Measurements from ENCODE around the gene RRAS. TPM values are rescaled to one million over a fixed set of nuclear protein-coding genes. Genes with fewer than 3 reads are reported as not detected.
A peak's percentile ranks its signal among the peaks of the same experiment; 100 is the strongest.

Gene RRAS
- total RNA-seq, 4 donors from 2014 or later = 12.4 to 26.2 (median 24.2) TPM

DNA sequence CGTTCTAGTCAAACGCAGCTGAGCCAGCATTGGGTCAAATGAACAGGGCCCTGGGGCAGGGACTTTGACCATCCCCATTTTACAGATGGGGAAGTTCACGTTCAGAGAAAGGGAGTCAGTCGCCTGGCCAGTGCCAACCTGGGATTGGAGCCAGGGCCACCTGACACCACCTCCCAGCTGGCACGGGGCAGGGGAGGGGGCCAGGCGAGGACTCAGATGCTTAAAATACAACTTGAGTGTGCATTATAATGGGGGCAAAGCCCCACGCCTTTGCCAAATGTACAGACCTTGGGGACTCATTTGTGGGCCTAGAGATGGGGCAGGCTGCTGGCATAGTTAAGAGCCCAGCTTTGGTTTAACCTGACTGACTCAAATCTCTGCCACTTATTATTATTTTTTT is 34.3 kb downstream of the RRAS start:
- ATAC-seq (peak; percentile 74 to 82), DNase-seq (peak; percentile 37 to 79)
- Histone ChIP-seq H3K4me1 (peaks cover 7 to 9% of the 10 kb centered on the region in 2 donors), H3K36me3 (peaks cover 0 to 32% of the 10 kb centered on the region in 2 donors), H3K9me3 (no peaks in the 10 kb centered on the region), H3K27me3 (no peaks in the 10 kb centered on the region), H3K27ac (peak overlapping the region; percentile 58 to 72 (median 68)), H3K4me3 (no peak overlapping the region)
- in situ Hi-C loops (cut with MboI; ENCODE audit: low sequenced_read_pairs in 4 of 4) (no loop called here), intact Hi-C loops (cut with DNase I; ENCODE audit: low total_unique reads) (no loop called here)
- TF ChIP-seq POLR2A (IDR thresholded peaks at IDR 0.05) = no peak
- TF ChIP-seq, protein P1, sequence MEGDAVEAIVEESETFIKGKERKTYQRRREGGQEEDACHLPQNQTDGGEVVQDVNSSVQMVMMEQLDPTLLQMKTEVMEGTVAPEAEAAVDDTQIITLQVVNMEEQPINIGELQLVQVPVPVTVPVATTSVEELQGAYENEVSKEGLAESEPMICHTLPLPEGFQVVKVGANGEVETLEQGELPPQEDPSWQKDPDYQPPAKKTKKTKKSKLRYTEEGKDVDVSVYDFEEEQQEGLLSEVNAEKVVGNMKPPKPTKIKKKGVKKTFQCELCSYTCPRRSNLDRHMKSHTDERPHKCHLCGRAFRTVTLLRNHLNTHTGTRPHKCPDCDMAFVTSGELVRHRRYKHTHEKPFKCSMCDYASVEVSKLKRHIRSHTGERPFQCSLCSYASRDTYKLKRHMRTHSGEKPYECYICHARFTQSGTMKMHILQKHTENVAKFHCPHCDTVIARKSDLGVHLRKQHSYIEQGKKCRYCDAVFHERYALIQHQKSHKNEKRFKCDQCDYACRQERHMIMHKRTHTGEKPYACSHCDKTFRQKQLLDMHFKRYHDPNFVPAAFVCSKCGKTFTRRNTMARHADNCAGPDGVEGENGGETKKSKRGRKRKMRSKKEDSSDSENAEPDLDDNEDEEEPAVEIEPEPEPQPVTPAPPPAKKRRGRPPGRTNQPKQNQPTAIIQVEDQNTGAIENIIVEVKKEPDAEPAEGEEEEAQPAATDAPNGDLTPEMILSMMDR (IDR thresholded peaks at IDR 0.05 in 4 of 5, conservative IDR thresholded peaks at IDR 0.05 in 1 of 5) = no peak

DNA sequence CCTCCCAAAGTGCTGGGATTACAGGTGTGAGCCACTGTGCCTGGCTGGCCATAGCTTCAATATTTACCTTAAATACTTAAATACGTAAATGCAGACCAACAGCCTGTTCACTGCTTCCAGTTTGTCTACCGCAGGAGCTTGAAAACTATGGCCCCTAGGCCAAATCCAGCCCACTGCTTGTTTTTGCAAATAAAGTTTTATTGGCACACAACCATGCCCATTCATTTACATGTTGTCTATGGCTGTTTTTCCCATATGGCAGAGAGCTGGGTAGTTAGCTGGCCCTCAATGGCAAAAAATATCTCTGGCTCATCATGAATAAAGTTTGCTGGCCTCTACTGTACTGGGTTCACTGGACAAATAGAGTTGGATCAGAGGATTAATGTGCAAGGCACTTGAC is 37.1 kb downstream of the RRAS start:
- Histone ChIP-seq H3K4me3 (no peak overlapping the region), H3K9me3 (no peaks in the 10 kb centered on the region), H3K4me1 (peaks cover 7 to 9% of the 10 kb centered on the region in 2 donors), H3K36me3 (peaks cover 0 to 31% of the 10 kb centered on the region in 2 donors), H3K27me3 (no peaks in the 10 kb centered on the region), H3K27ac (no peak overlapping the region)
- in situ Hi-C loops (cut with MboI; ENCODE audit: low sequenced_read_pairs in 4 of 4) (no loop called here), intact Hi-C loops (cut with DNase I; ENCODE audit: low total_unique reads) (no loop called here)
- DNase-seq (no peak), ATAC-seq (no peak)
- TF ChIP-seq POLR2A (IDR thresholded peaks at IDR 0.05) = no peak
- TF ChIP-seq, protein P1 (IDR thresholded peaks at IDR 0.05 in 4 of 5, conservative IDR thresholded peaks at IDR 0.05 in 1 of 5) = no peak

DNA sequence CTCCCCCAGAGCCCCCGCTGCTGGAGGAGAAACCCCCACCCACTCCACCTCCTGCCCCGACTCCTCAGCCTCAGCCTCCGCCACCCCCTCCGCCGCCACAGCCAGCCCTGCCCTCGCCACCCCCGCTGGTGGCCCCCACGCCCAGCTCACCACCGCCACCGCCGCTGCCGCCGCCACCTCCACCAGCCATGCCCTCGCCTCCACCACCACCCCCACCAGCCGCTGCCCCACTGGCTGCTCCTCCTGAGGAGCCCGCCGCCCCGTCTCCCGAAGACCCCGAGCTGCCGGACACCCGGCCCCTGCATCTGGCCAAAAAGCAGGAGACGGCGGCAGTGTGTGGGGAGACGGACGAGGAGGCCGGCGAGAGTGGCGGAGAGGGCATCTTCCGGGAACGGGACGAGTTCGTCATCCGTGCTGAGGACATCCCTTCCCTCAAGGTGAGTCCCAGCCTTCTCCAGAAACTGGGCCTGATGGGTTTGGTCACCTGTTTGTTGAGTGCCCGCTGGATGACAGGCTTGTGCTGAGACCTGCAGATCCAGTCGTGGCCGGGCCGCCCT is 38.4 kb downstream of the RRAS start:
- ATAC-seq (no peak), DNase-seq (no peak)
- no peak overlapping the region for H3K27ac ChIP-seq
- no peaks in the 10 kb centered on the region for H3K27me3 ChIP-seq
- intact Hi-C loops (cut with DNase I; ENCODE audit: low total_unique reads) = no loop called here
- no peaks in the 10 kb centered on the region for H3K9me3 ChIP-seq
- peaks cover 0 to 27% of the 10 kb centered on the region in 2 donors for H3K36me3 ChIP-seq
- TF ChIP-seq, protein P1 (IDR thresholded peaks at IDR 0.05 in 4 of 5, conservative IDR thresholded peaks at IDR 0.05 in 1 of 5) = no peak
- no peak for TF ChIP-seq POLR2A (IDR thresholded peaks at IDR 0.05)
- in situ Hi-C loops (cut with MboI; ENCODE audit: low sequenced_read_pairs in 4 of 4) = no loop called here
- H3K4me3 ChIP-seq = no peak overlapping the region
- peaks cover 7 to 9% of the 10 kb centered on the region in 2 donors for H3K4me1 ChIP-seq

DNA sequence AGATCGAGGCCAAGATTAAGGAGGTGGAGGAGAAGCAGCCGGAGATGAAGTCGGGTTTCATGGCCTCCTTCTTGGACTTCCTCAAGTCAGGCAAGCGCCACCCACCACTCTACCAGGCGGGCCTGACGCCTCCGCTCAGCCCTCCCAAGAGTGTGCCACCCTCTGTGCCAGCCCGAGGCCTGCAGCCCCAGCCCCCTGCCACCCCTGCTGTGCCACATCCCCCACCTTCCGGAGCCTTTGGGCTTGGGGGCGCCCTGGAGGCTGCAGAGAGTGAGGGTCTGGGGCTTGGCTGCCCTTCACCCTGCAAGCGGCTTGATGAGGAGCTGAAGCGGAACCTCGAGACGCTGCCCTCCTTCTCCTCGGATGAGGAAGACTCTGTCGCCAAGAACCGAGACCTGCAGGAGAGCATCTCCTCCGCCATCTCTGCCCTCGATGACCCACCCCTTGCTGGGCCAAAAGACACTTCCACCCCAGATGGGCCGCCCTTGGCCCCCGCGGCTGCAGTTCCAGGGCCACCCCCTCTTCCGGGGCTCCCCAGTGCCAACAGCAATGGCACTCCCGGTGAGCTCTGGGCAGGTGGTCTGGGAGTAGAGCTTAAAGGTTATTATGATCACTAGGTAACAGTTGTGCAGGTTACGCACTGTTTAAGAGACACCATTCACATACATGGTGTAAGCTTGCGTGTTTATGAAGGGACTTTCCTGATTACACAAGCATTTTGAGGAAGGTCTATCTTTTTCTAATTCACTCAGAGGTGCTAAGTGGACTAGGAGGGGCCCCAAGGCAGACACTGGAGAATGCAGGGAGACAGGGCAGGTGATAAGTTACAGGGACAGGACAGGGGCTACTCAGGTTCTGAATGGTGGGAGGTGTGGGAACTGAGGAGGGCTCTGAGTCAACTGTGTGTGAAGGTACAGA is 40.3 kb downstream of the RRAS start:
- Histone ChIP-seq H3K27me3 (no peaks in the 10 kb centered on the region), H3K9me3 (no peaks in the 10 kb centered on the region), H3K27ac (no peak overlapping the region), H3K4me3 (no peak overlapping the region), H3K4me1 (no peaks in the 10 kb centered on the region), H3K36me3 (peaks cover 0 to 45% of the 10 kb centered on the region in 2 donors)
- in situ Hi-C loops (cut with MboI; ENCODE audit: low sequenced_read_pairs in 4 of 4) (no loop called here), intact Hi-C loops (cut with DNase I; ENCODE audit: low total_unique reads) (loop anchor here (10.0 kb wide), 1 partner anchor 1135 kb away; the partner anchor contains the start of gene CYTH2)
- DNase-seq (no peak), ATAC-seq (no peak)
- TF ChIP-seq POLR2A (IDR thresholded peaks at IDR 0.05) = no peak
- TF ChIP-seq, protein P1 (IDR thresholded peaks at IDR 0.05 in 4 of 5, conservative IDR thresholded peaks at IDR 0.05 in 1 of 5) = no peak
